ENCODE data around the gene ALAD.
"Not testable (repeated sequence)": the region's sequence is repeated elsewhere in the genome, so short reads cannot be mapped to it uniquely, and the experiment has no call there.

ALAD gene

GRCh38 chr9:113380869-113381378, 20.2 kb downstream of the ALAD start:
- H3K4me3 ChIP-seq (ENCODE audit: control insufficient read depth, low read depth, low read length), result no peak overlapping the region
- no peak for TF ChIP-seq CTCF (IDR thresholded peaks at IDR 0.05; ENCODE audit: control insufficient read depth, insufficient read depth, low read depth, low read length, missing control alignments)
- DNase-seq (ENCODE audit: low read depth), result no peak

- not testable (repeated sequence) for H3K4me3 ChIP-seq (ENCODE audit: control insufficient read depth, low read depth, low read length); DNase-seq (ENCODE audit: low read depth)
Observed at GRCh38 chr9:113379829-113380210, 21.3 kb downstream of the ALAD start.

GRCh38 chr9:113379094-113379828, 21.8 kb downstream of the ALAD start:
- H3K4me3 ChIP-seq (ENCODE audit: control insufficient read depth, low read depth, low read length); DNase-seq (ENCODE audit: low read depth): not testable (repeated sequence)

GRCh38 chr9:113376634-113377567, 24.2 kb downstream of the ALAD start, which contains the start of gene HDHD3:
TSS of gene HDHD3 (minus strand) at chr9:113376986. CDS start at chr9:113374354, 2,632 bp downstream.
- H3K4me3 ChIP-seq (ENCODE audit: control insufficient read depth, low read depth, low read length), result peak within 1 kb of the TSS; percentile 82
- TF ChIP-seq CTCF (IDR thresholded peaks at IDR 0.05; ENCODE audit: control insufficient read depth, insufficient read depth, low read depth, low read length, missing control alignments), result no peak
- no peak for DNase-seq (ENCODE audit: low read depth)

- no peak overlapping the region for H3K4me3 ChIP-seq (ENCODE audit: control insufficient read depth, low read depth, low read length)
- TF ChIP-seq CTCF (IDR thresholded peaks at IDR 0.05; ENCODE audit: control insufficient read depth, insufficient read depth, low read depth, low read length, missing control alignments), result no peak
- DNase-seq (ENCODE audit: low read depth), result no peak
Observed at GRCh38 chr9:113375057-113376023, 25.7 kb downstream of the ALAD start.

GRCh38 chr9:113373676-113374392, 27.2 kb downstream of the ALAD start:
- TF ChIP-seq CTCF (IDR thresholded peaks at IDR 0.05; ENCODE audit: control insufficient read depth, insufficient read depth, low read depth, low read length, missing control alignments), result no peak
- DNase-seq (ENCODE audit: low read depth), result no peak
- H3K4me3 ChIP-seq (ENCODE audit: control insufficient read depth, low read depth, low read length), result no peak overlapping the region

Data from AG09309 (cell line).